PC-9 (cell line): ENCODE data around the gene NKX2-4.

Experiments
- CTCF ChIP-seq: fragments of 200-600 bp; sonication (generic); conservative IDR thresholded peaks from 2 replicates; pipeline ENCODE4 v1.6.1; 2017; ENCODE audit warnings: mixed run types, antibody characterized with exemption, mild to moderate bottlenecking, moderate library complexity
- EZH2 ChIP-seq: fragments of 200-600 bp; sonication (generic); IDR thresholded peaks from 2 replicates; pipeline ENCODE4 v1.8.0; 2017; ENCODE audit warnings: antibody characterized with exemption, low read depth

GRCh38 chr20:21373436-21373835 is 23.9 kb downstream of the NKX2-4 start:
- no peak for TF ChIP-seq CTCF
- no peak for TF ChIP-seq EZH2
